ENCODE data around the gene C10orf143.

- TF ChIP-seq CTCF (conservative IDR thresholded peaks at IDR 0.05; ENCODE audit: low read depth in 2 of 2) (no peak), ZNF331 (CRISPR knock-in tag; IDR thresholded peaks at IDR 0.05; ENCODE audit: low read depth) (no peak), EZH2 (IDR thresholded peaks at IDR 0.05; ENCODE audit: low read depth, unreplicated experiment) (no peak), REST (IDR thresholded peaks at IDR 0.05; ENCODE audit: unreplicated experiment) (no peak), POLR2AphosphoS5 (IDR thresholded peaks at IDR 0.05; ENCODE audit: low read depth) (no peak), CREB1 (CRISPR knock-in tag; IDR thresholded peaks at IDR 0.05; ENCODE audit: low read depth) (no peak), EZH2phosphoT487 (IDR thresholded peaks at IDR 0.05; ENCODE audit: unreplicated experiment) (no peak), JUNB (IDR thresholded peaks at IDR 0.05; ENCODE audit: unreplicated experiment) (no peak), STAT1 (IDR thresholded peaks at IDR 0.05; ENCODE audit: unreplicated experiment) (no peak), NANOG (IDR thresholded peaks at IDR 0.05; ENCODE audit: borderline replicate concordance) (no peak), ZNF114 (CRISPR knock-in tag; IDR thresholded peaks at IDR 0.05) (no peak), ZNF462 (CRISPR knock-in tag; IDR thresholded peaks at IDR 0.05) (no peak)
- TF ChIP-seq, protein P1, sequence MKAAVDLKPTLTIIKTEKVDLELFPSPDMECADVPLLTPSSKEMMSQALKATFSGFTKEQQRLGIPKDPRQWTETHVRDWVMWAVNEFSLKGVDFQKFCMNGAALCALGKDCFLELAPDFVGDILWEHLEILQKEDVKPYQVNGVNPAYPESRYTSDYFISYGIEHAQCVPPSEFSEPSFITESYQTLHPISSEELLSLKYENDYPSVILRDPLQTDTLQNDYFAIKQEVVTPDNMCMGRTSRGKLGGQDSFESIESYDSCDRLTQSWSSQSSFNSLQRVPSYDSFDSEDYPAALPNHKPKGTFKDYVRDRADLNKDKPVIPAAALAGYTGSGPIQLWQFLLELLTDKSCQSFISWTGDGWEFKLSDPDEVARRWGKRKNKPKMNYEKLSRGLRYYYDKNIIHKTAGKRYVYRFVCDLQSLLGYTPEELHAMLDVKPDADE (IDR thresholded peaks at IDR 0.05): no peak
These were observed 82.7 kb downstream of the C10orf143 start for GRCh38 chr10:130027716-130028464.

Measured in GM23338 (cell line).